Duodenal mucosa (tissue), 2 donors: Measurements from ENCODE around the gene FABP3.

Experiments used
- H3K27ac ChIP-seq: one replicate; pipeline ENCODE4 v1.7.0; 2013; ENCODE audit warnings: low read depth, low read length
- H3K27me3 ChIP-seq, 2 donors: one replicate each; pipeline ENCODE4 v1.7.0; 2013; ENCODE audit warnings: low read length in 2 of 2, control low read depth in 1 of 2; ENCODE audit not compliant: insufficient read depth in 2 of 2, control insufficient read depth in 1 of 2
- H3K36me3 ChIP-seq, 2 donors: one replicate each; pipeline ENCODE4 v1.7.0; 2013; ENCODE audit warnings: low read length in 2 of 2, control low read depth in 1 of 2; ENCODE audit not compliant: insufficient read depth in 2 of 2, control insufficient read depth in 1 of 2
- H3K4me1 ChIP-seq, 2 donors: one replicate each; pipeline ENCODE4 v1.7.0; 2013; ENCODE audit warnings: low read length in 2 of 2, control low read depth in 1 of 2; ENCODE audit not compliant: insufficient read depth in 2 of 2, control insufficient read depth in 1 of 2
- H3K4me3 ChIP-seq, 2 donors: one replicate each; pipeline ENCODE4 v1.7.0; 2013; ENCODE audit warnings: low read length in 2 of 2, low read depth in 1 of 2
- H3K9ac ChIP-seq, 2 donors: one replicate each; pipeline ENCODE4 v1.7.0; 2013; ENCODE audit warnings: low read length in 2 of 2, low read depth in 1 of 2
- H3K9me3 ChIP-seq, 2 donors: one replicate each; pipeline ENCODE4 v1.7.0; 2013; ENCODE audit warnings: low read length in 2 of 2, control low read depth in 1 of 2; ENCODE audit not compliant: control insufficient read depth in 1 of 2

Gene FABP3

DNA sequence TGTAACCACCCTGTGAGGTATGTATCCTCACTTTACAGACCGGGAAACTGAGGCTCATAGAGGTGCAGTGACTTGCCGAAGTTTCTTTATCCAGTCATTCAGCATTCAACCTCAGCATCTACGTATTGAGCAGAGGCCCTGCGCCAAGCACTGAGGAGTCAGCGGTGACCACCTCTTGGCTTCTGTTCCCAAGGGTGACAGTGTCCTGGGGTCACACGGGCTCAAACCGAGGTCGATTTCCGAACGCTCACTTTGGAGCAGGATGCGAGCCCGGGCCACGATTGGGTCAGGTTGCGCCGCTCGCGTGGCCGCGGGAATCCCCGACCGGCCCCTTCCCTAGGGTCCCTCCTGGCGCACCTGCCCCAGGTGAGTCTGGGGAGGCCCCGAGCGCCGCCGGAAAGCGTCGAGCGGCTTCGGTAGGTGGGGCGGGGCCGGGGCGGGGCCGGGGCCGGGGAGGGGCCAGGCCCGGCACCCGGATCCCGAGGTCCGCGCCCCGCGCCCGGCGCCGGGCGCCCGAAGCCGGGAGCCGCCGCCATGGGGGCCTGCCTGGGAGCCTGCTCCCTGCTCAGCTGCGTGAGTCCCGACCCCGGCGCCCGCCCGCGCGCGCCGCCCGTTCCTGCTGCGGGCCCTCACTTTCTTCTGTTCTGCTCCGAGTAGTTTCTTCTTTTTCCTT lies 40.0 kb upstream of the FABP3 start, which contains the start of gene SERINC2:
Gene SERINC2 (plus strand): TSS at position 482 of the 673 bp plus-strand sequence. CDS start 53 bp downstream, at position 535.
- Histone ChIP-seq H3K4me3 (peak within 1 kb of the TSS; percentile 82 to 90), H3K9ac (peak within 1 kb of the TSS; percentile 69 to 90), H3K36me3 (peaks cover 3 to 5% of the 10 kb centered on the region in 2 donors), H3K27ac (peak within 1 kb of the TSS; percentile 83), H3K4me1 (peaks cover 12 to 26% of the 10 kb centered on the region in 2 donors), H3K9me3 (no peaks in the 10 kb centered on the region), H3K27me3 (peaks cover 0 to 24% of the 10 kb centered on the region in 2 donors)

DNA sequence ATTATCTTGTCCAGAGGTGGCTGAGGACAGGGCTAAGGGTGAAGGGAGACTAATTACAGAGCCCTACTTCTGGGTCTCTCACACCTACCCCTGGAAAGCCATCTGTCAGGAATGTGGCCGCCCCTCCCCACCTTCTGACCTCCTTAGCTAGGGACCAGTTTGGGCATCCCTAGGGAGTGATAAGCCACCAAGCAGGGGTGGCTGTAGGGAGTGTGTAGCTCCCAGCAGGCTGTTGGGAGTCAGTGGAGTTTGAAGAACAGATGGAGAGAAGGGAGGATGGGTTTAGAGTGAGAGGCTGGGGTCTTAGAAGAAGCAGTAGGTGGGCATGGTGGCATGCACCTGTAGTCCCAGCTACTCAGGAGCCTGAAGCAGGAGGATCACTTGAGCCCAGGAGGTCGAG lies 39.3 kb upstream of the FABP3 start:
- Histone ChIP-seq H3K9ac (peak overlapping the region in 1 of 2 donors; percentile 73), H3K4me3 (no peak overlapping the region), H3K9me3 (no peaks in the 10 kb centered on the region), H3K36me3 (peaks cover 3 to 5% of the 10 kb centered on the region in 2 donors), H3K27me3 (peaks cover 0 to 24% of the 10 kb centered on the region in 2 donors), H3K27ac (no peak overlapping the region), H3K4me1 (peaks cover 12 to 26% of the 10 kb centered on the region in 2 donors)

DNA sequence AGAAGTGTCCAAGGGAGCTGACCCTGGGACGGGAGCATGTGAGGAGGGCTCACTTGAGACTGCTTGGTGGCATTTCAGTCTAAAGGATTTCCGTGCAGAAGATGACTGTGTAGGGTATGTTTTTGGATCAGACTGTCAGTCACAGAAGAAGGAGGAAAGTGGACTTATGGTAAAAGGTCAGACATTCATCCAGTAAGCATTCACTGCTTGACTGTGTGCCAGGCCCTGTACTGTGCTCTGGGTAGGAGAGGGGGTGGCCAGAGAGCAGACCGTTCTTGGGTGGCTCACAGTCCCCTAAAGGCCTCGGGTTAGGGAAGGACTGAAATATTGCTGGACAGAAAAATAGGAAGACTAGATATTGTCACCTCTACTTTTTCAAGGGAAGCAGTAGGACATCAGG lies 38.0 kb upstream of the FABP3 start:
- no peak overlapping the region for H3K27ac ChIP-seq
- H3K4me3 ChIP-seq: no peak overlapping the region
- H3K4me1 ChIP-seq: peaks cover 8 to 26% of the 10 kb centered on the region in 2 donors
- peaks cover 0 to 24% of the 10 kb centered on the region in 2 donors for H3K27me3 ChIP-seq
- no peak overlapping the region for H3K9ac ChIP-seq
- H3K9me3 ChIP-seq: no peaks in the 10 kb centered on the region
- H3K36me3 ChIP-seq: peaks cover 2 to 4% of the 10 kb centered on the region in 2 donors

DNA sequence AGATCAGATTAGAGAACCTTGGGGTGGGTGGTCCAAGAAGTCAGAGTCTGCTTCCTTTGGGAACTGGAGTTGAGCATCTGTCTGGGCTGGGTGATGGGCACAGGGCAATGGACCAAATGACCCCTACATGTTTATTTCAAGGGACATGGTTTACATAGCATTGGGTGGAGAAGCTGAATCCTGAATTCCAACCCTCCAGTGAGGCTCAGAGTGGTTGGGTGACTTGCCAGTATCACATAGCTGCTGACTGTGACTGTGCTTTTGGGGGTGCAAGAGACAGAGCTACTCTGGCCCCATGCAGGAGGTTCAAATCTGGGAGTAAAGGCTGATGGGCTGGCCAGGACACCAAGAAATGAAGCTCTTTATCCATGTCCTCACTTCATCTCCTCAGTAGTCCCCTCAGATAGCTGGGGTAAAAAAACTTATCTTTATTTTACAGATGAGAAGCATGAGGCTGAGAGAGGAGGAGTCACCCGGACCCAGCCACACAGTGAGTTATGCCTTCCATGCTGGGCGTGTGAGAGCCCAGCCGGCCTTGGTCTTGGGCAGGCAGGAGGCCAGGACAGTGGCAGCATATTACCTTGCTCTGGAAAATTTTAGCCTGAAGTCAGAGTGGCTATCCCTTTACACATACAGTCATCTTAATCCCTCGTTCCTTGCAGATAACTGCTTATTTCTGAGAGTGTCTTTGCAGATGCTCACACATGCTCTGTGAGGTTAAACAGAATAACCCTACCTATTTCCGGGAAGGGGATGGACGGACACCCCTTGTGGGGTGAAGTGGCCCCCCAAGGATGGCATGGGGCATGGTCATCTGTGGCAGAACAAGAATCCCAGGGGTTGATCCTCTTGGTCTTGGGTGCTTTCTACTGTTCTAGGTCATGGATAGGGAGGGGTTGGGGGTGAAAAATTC lies 37.3 kb upstream of the FABP3 start:
- Histone ChIP-seq H3K4me1 (peaks cover 5 to 20% of the 10 kb centered on the region in 2 donors), H3K4me3 (no peak overlapping the region), H3K9ac (no peak overlapping the region), H3K9me3 (no peaks in the 10 kb centered on the region), H3K27me3 (peaks cover 0 to 24% of the 10 kb centered on the region in 2 donors), H3K36me3 (no peaks in the 10 kb centered on the region), H3K27ac (no peak overlapping the region)

DNA sequence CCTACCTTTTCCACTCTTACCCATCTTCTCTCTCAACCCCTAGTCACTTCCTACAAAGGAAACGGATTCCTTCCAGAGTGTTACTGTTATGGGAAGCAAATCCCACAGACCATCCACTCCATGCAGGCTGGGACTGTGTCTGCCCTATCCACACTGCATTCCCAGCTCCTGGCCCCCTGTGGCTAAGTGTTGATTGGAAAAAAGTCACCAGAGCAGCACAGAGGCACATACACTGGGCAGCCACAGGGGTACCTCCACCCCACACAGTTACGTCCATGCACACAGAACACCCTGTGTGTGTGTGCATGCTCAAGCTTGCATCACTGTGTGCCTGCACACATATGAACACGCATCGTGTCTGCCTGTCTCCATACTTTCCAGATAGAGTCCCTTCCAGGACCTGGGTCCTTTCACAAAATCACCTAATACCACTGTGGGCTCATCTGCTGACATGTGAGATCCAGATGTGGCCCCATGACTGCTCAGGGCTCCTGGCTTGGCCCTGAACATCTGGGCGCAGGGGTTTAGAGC lies 36.0 kb upstream of the FABP3 start:
- Histone ChIP-seq H3K4me3 (no peak overlapping the region), H3K36me3 (no peaks in the 10 kb centered on the region), H3K27me3 (peaks cover 0 to 20% of the 10 kb centered on the region in 2 donors), H3K9me3 (no peaks in the 10 kb centered on the region), H3K4me1 (peaks cover 5 to 10% of the 10 kb centered on the region in 2 donors), H3K27ac (no peak overlapping the region), H3K9ac (no peak overlapping the region)

DNA sequence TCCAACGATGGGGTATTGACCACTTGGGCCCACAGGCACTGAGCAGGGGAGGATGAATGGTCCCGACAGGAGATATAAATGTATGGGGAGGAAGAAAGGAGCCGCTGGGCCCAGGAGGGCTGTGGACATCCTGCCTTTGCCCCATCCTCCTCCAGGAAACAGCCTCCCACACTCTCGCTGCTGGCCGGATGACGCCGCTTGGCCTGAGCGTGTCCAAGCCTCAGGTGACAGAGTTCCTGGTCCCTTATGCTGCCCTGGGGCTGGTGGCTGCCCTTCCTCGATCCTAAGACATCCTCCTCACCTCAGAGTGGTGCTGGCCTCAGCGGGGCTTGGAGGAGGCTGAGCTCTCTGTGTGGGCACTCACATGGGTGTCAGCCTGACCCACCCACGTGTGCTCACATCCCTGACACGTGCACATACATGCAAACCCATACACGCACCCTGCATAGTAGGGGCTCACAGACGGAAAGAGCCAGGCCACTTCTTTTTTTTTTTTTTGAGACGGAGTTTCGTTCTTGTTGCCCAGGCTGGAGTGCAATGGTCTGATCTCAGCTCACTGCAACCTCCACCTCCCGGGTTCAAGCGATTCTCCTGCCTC lies 34.3 kb upstream of the FABP3 start:
- Histone ChIP-seq H3K27me3 (peaks cover 0 to 12% of the 10 kb centered on the region in 2 donors), H3K9ac (no peak overlapping the region), H3K4me1 (no peaks in the 10 kb centered on the region), H3K27ac (no peak overlapping the region), H3K36me3 (no peaks in the 10 kb centered on the region), H3K4me3 (no peak overlapping the region), H3K9me3 (no peaks in the 10 kb centered on the region)

DNA sequence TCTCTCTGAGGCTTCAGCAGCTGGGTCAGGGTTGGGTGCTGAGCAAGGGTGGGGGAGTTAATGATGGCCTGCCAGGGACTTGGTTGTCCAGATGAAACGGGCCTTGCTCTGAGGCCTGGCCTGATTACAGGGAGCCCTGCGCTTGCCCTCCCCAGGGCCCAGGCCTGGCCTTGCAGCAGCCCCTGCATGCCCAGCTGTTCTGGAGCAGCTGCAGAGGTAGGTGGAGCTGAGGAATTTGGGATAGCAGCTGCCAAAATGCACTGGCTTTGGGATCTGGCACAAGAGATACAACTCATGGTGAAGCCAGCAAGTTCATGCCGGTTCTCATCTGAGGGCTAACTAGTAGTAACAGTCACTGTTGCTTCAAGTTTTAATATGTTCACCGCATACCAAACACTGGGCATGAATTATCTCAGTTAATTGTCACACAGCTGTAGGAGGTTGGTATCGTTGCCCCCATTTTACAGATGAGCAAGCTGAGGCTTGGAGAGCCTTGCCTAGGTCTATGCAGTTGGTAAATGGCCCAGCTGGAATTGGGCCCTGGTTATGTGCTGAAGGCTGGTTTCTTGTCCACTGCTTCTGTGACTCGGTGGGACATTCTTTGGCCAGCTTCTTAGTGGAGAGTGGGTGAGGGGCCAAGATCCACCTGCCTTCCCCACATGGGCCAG lies 32.8 kb upstream of the FABP3 start:
- Histone ChIP-seq H3K4me1 (no peaks in the 10 kb centered on the region), H3K9me3 (no peaks in the 10 kb centered on the region)

DNA sequence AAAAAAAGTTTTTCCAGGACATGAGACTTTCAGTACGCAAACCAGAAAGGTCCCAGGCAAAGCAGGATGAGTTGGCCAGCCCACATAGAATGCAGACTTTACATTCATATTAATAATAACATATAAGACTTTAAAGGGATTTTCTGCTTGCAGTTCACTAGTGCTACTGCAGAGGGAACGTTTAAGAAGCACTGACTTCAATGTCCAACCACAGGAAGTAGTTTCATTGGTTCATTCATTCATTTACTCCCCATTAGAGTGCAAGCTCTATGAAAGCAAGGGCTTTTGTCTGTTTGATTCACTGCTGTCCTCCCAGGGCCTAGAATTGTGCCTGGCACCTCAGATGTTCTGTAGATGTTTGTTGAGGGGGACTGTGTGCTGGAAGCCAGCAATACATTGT lies 28.4 kb upstream of the FABP3 start:
- Histone ChIP-seq H3K9me3 (no peaks in the 10 kb centered on the region), H3K4me1 (no peaks in the 10 kb centered on the region), H3K27me3 (no peaks in the 10 kb centered on the region), H3K36me3 (no peaks in the 10 kb centered on the region), H3K4me3 (no peak overlapping the region), H3K27ac (no peak overlapping the region), H3K9ac (no peak overlapping the region)

More for the DNA sequence above, 32.8 kb upstream of the FABP3 start:
- no peaks in the 10 kb centered on the region for H3K36me3 ChIP-seq
- H3K27me3 ChIP-seq: peaks cover 0 to 5% of the 10 kb centered on the region in 2 donors
- no peak overlapping the region for H3K27ac ChIP-seq
- H3K4me3 ChIP-seq: no peak overlapping the region
- no peak overlapping the region for H3K9ac ChIP-seq

DNA sequence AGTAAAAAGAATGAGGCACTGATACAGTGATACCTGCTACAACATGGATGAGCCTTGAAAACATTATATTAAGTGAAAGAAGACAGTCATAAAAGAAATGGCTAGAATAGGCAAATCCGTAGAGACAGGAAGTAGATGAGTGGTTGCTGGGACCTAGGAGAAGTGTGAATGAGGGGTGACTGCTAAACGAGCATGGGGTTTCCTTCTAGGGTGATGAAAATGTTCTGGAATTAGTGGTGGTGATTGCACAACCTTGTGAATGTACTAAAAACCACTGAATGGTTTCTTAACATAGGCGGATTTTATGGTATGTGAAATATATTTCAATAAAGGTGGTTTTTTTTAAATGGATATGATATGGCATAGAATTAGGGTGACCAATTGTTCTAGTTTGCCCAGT lies 27.5 kb upstream of the FABP3 start:
- no peak overlapping the region for H3K27ac ChIP-seq
- no peak overlapping the region for H3K9ac ChIP-seq
- no peak overlapping the region for H3K4me3 ChIP-seq

More for the DNA sequence above, 27.5 kb upstream of the FABP3 start:
- Histone ChIP-seq H3K36me3 (no peaks in the 10 kb centered on the region), H3K27me3 (no peaks in the 10 kb centered on the region), H3K4me1 (no peaks in the 10 kb centered on the region), H3K9me3 (no peaks in the 10 kb centered on the region)
